H1 (cell line): ENCODE results near the gene S100A13. TPM values are rescaled to one million over a fixed set of nuclear protein-coding genes. Genes with fewer than 3 reads are reported as not detected.

Source experiments
- CTCF ChIA-PET: fragments of 300-600 bp; sonication (Branson Sonifier 250); formaldehyde crosslinking; loops from one replicate; lab custom pipeline; 2021; ENCODE audit not compliant: partially characterized antibody; lab: Charles Lee
- POLR2A ChIA-PET: fragments of 300-600 bp; sonication (Branson Sonifier 250); formaldehyde crosslinking; loops from one replicate; lab custom pipeline; 2021; ENCODE audit warnings: inconsistent platforms; ENCODE audit not compliant: partially characterized antibody; lab: Charles Lee
- DNase-seq, 2 experiments: peaks; one replicate each; pipeline versions ENCODE4 v3.0.0 to v3.0.0-alpha.2; 2010 to 2022; ENCODE audit warnings: low spot score in 2 of 2, low read depth in 1 of 2, mixed read lengths in 1 of 2
- FAIRE-seq: peaks from 2 replicates; lab custom pipeline; 2011; peaks lifted over from hg19 to GRCh38; lab: Jason Lieb, UNC
- H2AFZ ChIP-seq: 2 replicates; pipeline ENCODE4 v1.8.1; 2012; ENCODE audit warnings: low read length, inconsistent platforms
- H2AK5ac ChIP-seq: 2 replicates; pipeline ENCODE4 v1.6.1; 2013; ENCODE audit warnings: low read depth, low read length
- H2BK120ac ChIP-seq: replicated peaks from 2 replicates; pipeline ENCODE3; 2013; ENCODE audit warnings: low read depth, low read length, inconsistent platforms
- H2BK12ac ChIP-seq: 2 replicates; pipeline ENCODE4 v1.6.1; 2013; ENCODE audit warnings: low read depth, low read length
- H2BK15ac ChIP-seq: 2 replicates; pipeline ENCODE4 v1.6.1; 2013; ENCODE audit warnings: low read length
- H2BK20ac ChIP-seq: 2 replicates; pipeline ENCODE4 v1.6.1; 2013; ENCODE audit warnings: low read length
- H2BK5ac ChIP-seq: 2 replicates; pipeline ENCODE4 v1.6.1; 2013; ENCODE audit warnings: low read depth, low read length
- H3K14ac ChIP-seq: 2 replicates; pipeline ENCODE4 v1.6.1; 2013; ENCODE audit warnings: inconsistent platforms; ENCODE audit not compliant: insufficient read length
- H3K18ac ChIP-seq: 2 replicates; pipeline ENCODE4 v1.6.1; 2013; ENCODE audit warnings: low read length; ENCODE audit errors: extremely low read depth
- H3K23ac ChIP-seq: 2 replicates; pipeline ENCODE4 v1.6.1; 2013; ENCODE audit warnings: inconsistent platforms; ENCODE audit not compliant: insufficient read length
- H3K23me2 ChIP-seq: 2 replicates; pipeline ENCODE4 v1.6.1; 2013; ENCODE audit warnings: low read depth, low read length
- H3K27ac ChIP-seq: 2 replicates; pipeline ENCODE4 v1.6.1; 2011; ENCODE audit warnings: low read depth, low read length, inconsistent platforms
- H3K27me3 ChIP-seq, 4 experiments: replicated peaks in 1 of 4; 1 replicate in 1 of 4; 2 replicates in 3 of 4; pipeline versions ENCODE4 v1.6.1 to v1.8.1; 2011 to 2013; ENCODE audit warnings: low read length in 3 of 4, mild to moderate bottlenecking in 3 of 4, inconsistent platforms in 2 of 4, mixed read lengths in 2 of 4, moderate library complexity in 1 of 4; ENCODE audit not compliant: control insufficient read depth in 3 of 4, insufficient read depth in 3 of 4; ENCODE audit errors: extremely low read depth in 1 of 4
- H3K36me3 ChIP-seq, 4 experiments: 2 replicates each; pipeline versions ENCODE4 v1.6.1 to v1.8.1; 2011 to 2013; ENCODE audit warnings: mild to moderate bottlenecking in 4 of 4, low read length in 3 of 4, moderate library complexity in 2 of 4, control low read depth in 1 of 4, inconsistent platforms in 1 of 4; ENCODE audit not compliant: insufficient read depth in 4 of 4, control insufficient read depth in 2 of 4
- H3K4ac ChIP-seq: replicated peaks from 2 replicates; pipeline ENCODE3; 2013; ENCODE audit warnings: low read length, low read depth, mixed read lengths, inconsistent platforms; ENCODE audit not compliant: insufficient read length
- H3K4me1 ChIP-seq, 4 experiments: replicated peaks in 1 of 4; 1 replicate in 1 of 4; 2 replicates in 3 of 4; pipeline versions ENCODE4 v1.6.1 to v1.8.1; 2011 to 2013; ENCODE audit warnings: low read length in 3 of 4, inconsistent platforms in 2 of 4, mixed read lengths in 1 of 4; ENCODE audit not compliant: insufficient read depth in 4 of 4, control insufficient read depth in 3 of 4
- H3K4me2 ChIP-seq, 2 experiments: 2 replicates each; pipeline versions ENCODE4 v1.6.1 to v1.8.1; 2011 to 2013; ENCODE audit warnings: low read depth in 2 of 2, low read length in 2 of 2, control low read depth in 1 of 2, inconsistent platforms in 1 of 2, mild to moderate bottlenecking in 1 of 2; ENCODE audit not compliant: insufficient read depth in 1 of 2
- H3K4me3 ChIP-seq, 4 experiments: fragments of 200-600, 300-600 bp in 1 of 4; sonication (generic), shearing (Covaris generic), sonication (Bioruptor Twin) in 1 of 4; 2 replicates each; pipeline versions ENCODE4 v1.5.1 to v1.8.1; 2011 to 2016; ENCODE audit warnings: low read length in 4 of 4, low read depth in 3 of 4, control low read depth in 2 of 4, inconsistent platforms in 2 of 4, mild to moderate bottlenecking in 2 of 4, mixed read lengths in 1 of 4, moderate library complexity in 1 of 4; ENCODE audit not compliant: insufficient read depth in 2 of 4; ENCODE audit errors: extremely low read depth in 1 of 4
- H3K56ac ChIP-seq: replicated peaks from 2 replicates; pipeline ENCODE3; 2013; ENCODE audit warnings: low read depth, mild to moderate bottlenecking, mixed read lengths, low read length, inconsistent platforms; ENCODE audit not compliant: insufficient read length
- H3K79me1 ChIP-seq: 2 replicates; pipeline ENCODE4 v1.6.1; 2013; ENCODE audit warnings: low read depth, low read length, control low read depth
- H3K79me2 ChIP-seq, 2 experiments: 2 replicates each; pipeline versions ENCODE4 v1.6.1 to v1.8.1; 2012 to 2013; ENCODE audit warnings: low read length in 2 of 2, mild to moderate bottlenecking in 2 of 2, inconsistent platforms in 1 of 2; ENCODE audit not compliant: insufficient read depth in 2 of 2, control insufficient read depth in 1 of 2
- H3K9ac ChIP-seq, 4 experiments: replicated peaks in 1 of 4; 1 replicate in 1 of 4; 2 replicates in 3 of 4; pipeline versions ENCODE4 v1.6.1 to v1.8.1; 2011 to 2013; ENCODE audit warnings: low read depth in 3 of 4, low read length in 3 of 4, control low read depth in 2 of 4, mild to moderate bottlenecking in 2 of 4, moderate library complexity in 2 of 4, inconsistent platforms in 1 of 4; ENCODE audit errors: extremely low read depth in 1 of 4
- H3K9me3 ChIP-seq, 2 experiments: 2 replicates each; pipeline versions ENCODE4 v1.6.1 to v1.8.1; 2012 to 2013; ENCODE audit warnings: mild to moderate bottlenecking in 2 of 2, moderate library complexity in 2 of 2, control low read depth in 1 of 2, inconsistent platforms in 1 of 2, low read depth in 1 of 2, low read length in 1 of 2, mixed read lengths in 1 of 2; ENCODE audit not compliant: insufficient read depth in 2 of 2
- H4K20me1 ChIP-seq, 2 experiments: replicated peaks in 1 of 2; 2 replicates each; pipeline versions ENCODE3 to v1.8.1; 2011 to 2013; ENCODE audit warnings: inconsistent platforms in 2 of 2, low read length in 2 of 2, mild to moderate bottlenecking in 1 of 2; ENCODE audit not compliant: insufficient read depth in 2 of 2, control insufficient read depth in 1 of 2
- H4K5ac ChIP-seq: 2 replicates; pipeline ENCODE4 v1.6.1; 2013; ENCODE audit warnings: low read length, low read depth, mixed read lengths, inconsistent platforms; ENCODE audit not compliant: insufficient read length
- H4K8ac ChIP-seq: 2 replicates; pipeline ENCODE4 v1.8.0; 2013; ENCODE audit warnings: mild to moderate bottlenecking, moderate library complexity, low read length, inconsistent platforms; ENCODE audit not compliant: insufficient read depth; ENCODE audit errors: extremely low read depth
- H4K91ac ChIP-seq: replicated peaks from 2 replicates; pipeline ENCODE3; 2013; ENCODE audit warnings: low read length, mixed read lengths, inconsistent platforms; ENCODE audit not compliant: insufficient read length
- EZH2 ChIP-seq: fragments of 200-600 bp; sonication (generic); IDR thresholded peaks from 2 replicates; pipeline ENCODE4 v1.7.1; 2012; ENCODE audit warnings: low read depth, mild to moderate bottlenecking, moderate library complexity, low read length, inconsistent platforms; ENCODE audit not compliant: severe bottlenecking
- HDAC2 ChIP-seq, 2 experiments: fragments of 300-600 bp in 1 of 2; sonication (generic) in 1 of 2; IDR thresholded peaks; 2 replicates each; pipeline ENCODE4 v1.6.1; 2011 to 2012; ENCODE audit warnings: low read depth in 2 of 2, low read length in 2 of 2, mild to moderate bottlenecking in 2 of 2, moderate library complexity in 2 of 2, borderline replicate concordance in 1 of 2, inconsistent platforms in 1 of 2
- JUND ChIP-seq: IDR thresholded peaks from 2 replicates; pipeline ENCODE4 v1.6.1; 2011; ENCODE audit warnings: mild to moderate bottlenecking, improper control_type of control experiment, low read length
- KDM1A ChIP-seq: fragments of 200-600, 300-600 bp; sonication (generic); IDR thresholded peaks from 2 replicates; pipeline ENCODE4 v1.7.1; 2016; ENCODE audit warnings: mild to moderate bottlenecking, low read length, borderline replicate concordance
- RFX5 ChIP-seq: IDR thresholded peaks from 2 replicates; pipeline ENCODE4 v1.6.1; 2011; ENCODE audit warnings: low read depth, low read length, improper control_type of control experiment, borderline replicate concordance
- SIRT6 ChIP-seq: IDR thresholded peaks from one replicate; pipeline ENCODE4 v1.7.1; 2012; ENCODE audit warnings: low read length, inconsistent platforms
- SIX5 ChIP-seq: IDR thresholded peaks from 2 replicates; pipeline ENCODE4 v1.6.1; 2011; ENCODE audit warnings: mild to moderate bottlenecking, low read depth, low read length
- SP1 ChIP-seq: IDR thresholded peaks from 2 replicates; pipeline ENCODE4 v1.6.1; 2011; ENCODE audit warnings: low read depth, low read length
- TBP ChIP-seq: IDR thresholded peaks from 2 replicates; pipeline ENCODE4 v1.6.1; 2011; ENCODE audit warnings: low read depth, low read length, improper control_type of control experiment
- polyA plus RNA-seq, 7 experiments: library from polyadenylated mRNA; depleted of rRNA in 3 of 7; stranded (reverse) in 5 of 7; unstranded in 2 of 7; fragments of >200 nt in 5 of 7; fragments of 200-250 nt in 2 of 7; gene quantifications; 1 replicate in 5 of 7; 2 replicates in 1 of 7; 4 replicates in 1 of 7; pipeline versions ENCODE4 v1.2.1 to v1.2.3, GENCODE V29; 2011 to 2013; ENCODE audit warnings: missing spikeins in 2 of 7, mixed read lengths in 2 of 7
- total RNA-seq: library from RNA; stranded (reverse); fragmentation: NEBNext Ultra II Directional; extraction: Animal tissue kit (Norgen Biotek cat#: 25700); gene quantifications from 2 replicates; pipeline ENCODE4 v1.2.1, GENCODE V29; 2021
- TF ChIP-seq, protein P1 (sequence below): IDR thresholded peaks from 2 replicates; pipeline ENCODE4 v1.6.1; 2011; ENCODE audit warnings: low read depth, mild to moderate bottlenecking, low read length; ENCODE audit not compliant: insufficient read depth
- TF ChIP-seq, protein P2 (sequence below): IDR thresholded peaks from 2 replicates; pipeline ENCODE4 v1.6.1; 2012; ENCODE audit warnings: inconsistent platforms

S100A13 gene
- total and polyA plus RNA-seq, 2 of the 8 experiments (the other 6 are each of a cell fraction or from before 2014, with no cell fraction given), result 63.6 to 127 TPM

GRCh38 chr1:153643816-153644215 is 16.5 kb upstream of the S100A13 start:
- Histone ChIP-seq H3K4me2 (no peak overlapping the region), H3K9ac (no peak overlapping the region), H3K79me1 (no peaks in the 10 kb centered on the region), H3K23ac (no peak overlapping the region), H3K9me3 (no peaks in the 10 kb centered on the region), H3K18ac (no peak overlapping the region), H2BK15ac (no peak overlapping the region), H3K23me2 (no peaks in the 10 kb centered on the region), H3K4me3 (no peak overlapping the region), H3K79me2 (peaks cover 0 to 7% of the 10 kb centered on the region in 2 experiments; a peak in 1 of 4 replicates), H2BK20ac (no peak overlapping the region), H3K27me3 (no peaks in the 10 kb centered on the region), H3K36me3 (peaks cover 43 to 73% (median 66%) of the 10 kb centered on the region in 4 experiments), H2BK120ac (no peak overlapping the region), H2BK12ac (no peak overlapping the region), H2BK5ac (no peak overlapping the region), H3K14ac (no peak overlapping the region), H3K56ac (no peak overlapping the region), H4K5ac (no peak overlapping the region), H4K8ac (no peak overlapping the region), H2AK5ac (no peak overlapping the region), H4K91ac (no peak overlapping the region), H3K27ac (no peak overlapping the region), H3K4ac (no peak overlapping the region), H2AFZ (no peak overlapping the region), H4K20me1 (peaks cover 6 to 7% of the 10 kb centered on the region in 2 experiments), H3K4me1 (peaks cover 0 to 3% (median 0%) of the 10 kb centered on the region in 4 experiments; a peak in 1 of 7 replicates)
- TF ChIP-seq SP1 (no peak), JUND (no peak), SIRT6 (no peak), SIX5 (no peak), RFX5 (no peak), TBP (no peak), KDM1A (no peak), EZH2 (no peak), HDAC2 (IDR thresholded peaks at IDR 0.05; ENCODE audit: borderline replicate concordance in 1 of 2, low read depth in 2 of 2, low read length in 2 of 2) (no peak)
- TF ChIP-seq, protein P1, sequence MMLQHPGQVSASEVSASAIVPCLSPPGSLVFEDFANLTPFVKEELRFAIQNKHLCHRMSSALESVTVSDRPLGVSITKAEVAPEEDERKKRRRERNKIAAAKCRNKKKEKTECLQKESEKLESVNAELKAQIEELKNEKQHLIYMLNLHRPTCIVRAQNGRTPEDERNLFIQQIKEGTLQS, result no peak
- TF ChIP-seq, protein P2, sequence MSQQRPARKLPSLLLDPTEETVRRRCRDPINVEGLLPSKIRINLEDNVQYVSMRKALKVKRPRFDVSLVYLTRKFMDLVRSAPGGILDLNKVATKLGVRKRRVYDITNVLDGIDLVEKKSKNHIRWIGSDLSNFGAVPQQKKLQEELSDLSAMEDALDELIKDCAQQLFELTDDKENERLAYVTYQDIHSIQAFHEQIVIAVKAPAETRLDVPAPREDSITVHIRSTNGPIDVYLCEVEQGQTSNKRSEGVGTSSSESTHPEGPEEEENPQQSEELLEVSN, result no peak
- DNase-seq (no peak), FAIRE-seq (no peak)
- CTCF ChIA-PET, result interaction anchor here (0.6 to 1.7 kb wide), 8 partner anchors 9 to 506 kb away, joined by 3 to 4 read pairs (median 3); partner anchors contain the start of gene S100A1
- POLR2A ChIA-PET, result interaction anchor here (1.0 to 16.2 kb wide), 6 partner anchors 8 to 45 kb away, joined by 3 to 343 read pairs (median 31); partner anchors contain the start of genes CHTOP, ILF2, S100A1 and S100A13
